NCI-H82 (cell line): ENCODE measurements around the gene AMBP.

Source experiments
- DNase-seq: peaks from one replicate; lab custom pipeline; 2025; lab: John Stamatoyannopoulos, UW

Gene AMBP

GRCh38 chr9:114091711-114092110 lies 13.6 kb upstream of the AMBP start:
- DNase-seq: no peak

- DNase-seq: no peak
Measured at GRCh38 chr9:114090798-114091197, 12.7 kb upstream of the AMBP start.

GRCh38 chr9:114089206-114089840 lies 11.2 kb upstream of the AMBP start:
- no peak for DNase-seq

- DNase-seq: no peak
Measured at GRCh38 chr9:114088571-114089170, 10.6 kb upstream of the AMBP start.

GRCh38 chr9:114087721-114088120 lies 9.6 kb upstream of the AMBP start:
- no peak for DNase-seq

GRCh38 chr9:114086607-114087006 lies 8.5 kb upstream of the AMBP start:
- no peak for DNase-seq

- DNase-seq: no peak
Measured at GRCh38 chr9:114086009-114086408, 7.9 kb upstream of the AMBP start.

GRCh38 chr9:114085387-114085789 lies 7.3 kb upstream of the AMBP start:
- no peak for DNase-seq

GRCh38 chr9:114084282-114085073 lies 6.4 kb upstream of the AMBP start:
- no peak for DNase-seq

- no peak for DNase-seq
Measured at GRCh38 chr9:114083666-114084065, 5.6 kb upstream of the AMBP start.

GRCh38 chr9:114082763-114083412 lies 4.8 kb upstream of the AMBP start:
- peak; percentile 73 for DNase-seq

- peak; percentile 97 for DNase-seq
Measured at GRCh38 chr9:114082017-114082762, 4.1 kb upstream of the AMBP start.

GRCh38 chr9:114081441-114082016 lies 3.4 kb upstream of the AMBP start:
- no peak for DNase-seq

- no peak for DNase-seq
Measured at GRCh38 chr9:114080773-114081440, 2.8 kb upstream of the AMBP start.

GRCh38 chr9:114080195-114080772 lies 2.2 kb upstream of the AMBP start:
- no peak for DNase-seq

- no peak for DNase-seq
Measured at GRCh38 chr9:114078781-114079156, 669 bp upstream of the AMBP start.

GRCh38 chr9:114077162-114077837 lies 800 bp downstream of the AMBP start:
- DNase-seq: no peak

- DNase-seq: peak; percentile 19
Measured at GRCh38 chr9:114076237-114077161, 1.6 kb downstream of the AMBP start.

GRCh38 chr9:114075602-114076001 lies 2.5 kb downstream of the AMBP start:
- DNase-seq: no peak
